Stimulated activated CD8-positive, alpha-beta memory T cell treated with anti-CD3 and anti-CD28 coated beads, Interleukin-15, amount 100 ng/mL, for 4 hours (primary cell): ENCODE measurements around the gene AMACR.

Experiments
- DNase-seq, 2 donors: peaks; one replicate each; pipeline ENCODE4 v3.0.0-alpha.2; 2020; ENCODE audit warnings: low read depth in 2 of 2

The AMACR gene

DNA sequence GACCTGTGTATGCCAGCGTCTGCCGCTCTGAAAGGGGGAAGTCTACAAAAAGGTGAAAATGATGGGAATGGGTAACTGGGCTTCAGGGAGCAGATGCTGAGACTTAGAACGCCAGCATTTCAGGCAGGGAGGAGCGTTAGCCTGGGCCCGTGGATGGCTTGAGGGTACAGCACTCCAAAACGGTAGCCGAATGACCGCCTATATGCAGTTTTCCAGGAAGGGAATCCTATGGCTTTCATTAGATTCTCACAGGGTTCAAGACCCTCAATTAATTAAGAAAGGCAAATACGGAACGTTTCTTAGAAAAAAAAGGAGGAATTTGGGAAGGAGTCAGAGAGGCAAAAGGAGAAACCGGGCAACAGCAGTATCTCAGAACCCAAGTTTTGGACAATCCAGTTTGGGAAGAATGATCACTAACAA, 639 bp downstream of the AMACR start:
- no peak for DNase-seq

DNA sequence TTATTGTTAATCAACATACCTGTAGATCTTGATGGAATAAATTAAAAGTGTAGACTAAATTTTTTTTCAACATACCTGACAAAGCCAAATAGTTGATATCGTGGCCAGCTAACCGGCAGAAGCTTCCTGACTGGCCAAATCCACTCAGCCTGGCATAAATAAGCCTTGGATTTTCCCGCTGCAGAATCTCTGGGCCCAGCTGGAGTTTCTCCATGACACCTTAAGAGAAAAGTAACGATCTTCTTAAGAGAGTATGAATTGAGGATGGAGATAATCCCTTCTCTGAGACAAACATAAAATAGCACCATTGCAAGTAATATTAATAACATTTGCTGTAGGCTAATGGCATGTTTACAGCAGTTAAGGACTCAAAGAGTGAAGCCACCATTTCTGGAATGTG, 2.2 kb downstream of the AMACR start:
- DNase-seq: no peak

DNA sequence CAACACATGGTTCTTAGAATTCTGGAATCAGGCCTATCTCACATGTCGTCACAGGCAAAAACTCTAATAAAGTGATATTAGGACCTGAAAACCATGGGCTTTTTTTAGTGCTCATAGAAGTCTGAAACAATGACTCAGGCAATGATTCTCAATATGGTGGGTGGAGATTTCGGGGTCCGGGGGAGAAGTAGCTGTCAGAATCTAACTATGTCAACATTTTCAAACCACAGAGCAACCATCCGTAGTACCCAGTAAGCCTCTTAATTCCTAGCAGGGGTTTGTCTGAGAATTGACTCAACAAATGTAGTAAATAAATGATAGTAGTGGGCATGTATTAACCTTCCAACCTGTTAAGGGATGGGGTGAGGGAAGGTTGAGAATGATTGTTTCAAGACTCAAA, 2.6 kb downstream of the AMACR start:
- no peak for DNase-seq

DNA sequence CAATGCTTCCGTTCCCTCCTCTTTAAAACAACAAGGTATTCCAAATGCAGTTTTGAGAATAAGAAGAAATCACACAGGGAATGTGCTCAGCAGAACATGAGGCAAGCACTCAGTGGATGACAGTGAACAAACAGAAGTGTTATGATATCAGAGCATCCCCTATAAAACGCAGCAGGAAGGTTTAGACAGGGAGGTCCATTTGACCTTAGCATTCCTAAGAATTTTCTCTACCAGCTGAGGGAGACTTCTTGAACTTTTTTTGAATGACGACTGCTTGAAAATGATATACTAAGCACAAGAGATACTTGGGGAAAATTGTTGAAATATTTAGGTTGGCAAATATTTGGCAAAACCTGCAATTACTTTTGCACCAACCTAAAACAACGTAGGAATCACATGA, 3.9 kb downstream of the AMACR start:
- DNase-seq: no peak

DNA sequence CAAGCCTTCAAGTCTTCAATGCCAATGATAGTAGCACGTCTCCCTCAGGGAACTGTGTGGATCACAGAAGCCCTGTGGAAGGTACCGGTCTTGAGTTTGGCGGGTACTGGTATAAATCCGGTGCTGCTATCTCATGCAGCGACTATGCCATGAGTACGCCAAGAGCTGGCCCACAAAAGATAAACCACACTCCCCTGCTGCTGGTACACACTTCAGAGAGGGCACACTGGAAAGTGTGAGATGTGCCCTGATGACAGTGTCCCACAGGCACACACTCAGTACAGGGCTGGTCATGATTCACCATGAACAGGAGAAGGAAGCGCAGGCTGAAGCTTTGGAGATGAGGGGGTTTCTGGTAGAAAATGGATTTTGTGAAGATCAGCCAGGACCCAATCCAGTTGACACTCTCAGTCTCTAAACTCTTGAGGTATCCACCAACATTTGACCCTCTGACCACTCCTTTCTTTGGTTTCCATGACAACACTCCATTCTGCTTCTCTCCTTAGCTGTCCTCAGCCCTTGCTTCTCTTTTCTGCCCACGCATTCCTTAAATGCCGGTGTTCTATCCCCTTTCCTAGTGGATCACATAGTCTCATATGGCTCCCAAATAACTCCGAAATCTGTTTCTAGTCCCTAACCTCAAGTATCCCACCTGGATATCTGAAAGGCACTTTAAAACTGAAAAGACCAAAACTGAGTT, 5.1 kb downstream of the AMACR start:
- no peak for DNase-seq

- DNase-seq: no peak
Measured at GRCh38 chr5:34001241-34001841, 6.5 kb downstream of the AMACR start.

DNA sequence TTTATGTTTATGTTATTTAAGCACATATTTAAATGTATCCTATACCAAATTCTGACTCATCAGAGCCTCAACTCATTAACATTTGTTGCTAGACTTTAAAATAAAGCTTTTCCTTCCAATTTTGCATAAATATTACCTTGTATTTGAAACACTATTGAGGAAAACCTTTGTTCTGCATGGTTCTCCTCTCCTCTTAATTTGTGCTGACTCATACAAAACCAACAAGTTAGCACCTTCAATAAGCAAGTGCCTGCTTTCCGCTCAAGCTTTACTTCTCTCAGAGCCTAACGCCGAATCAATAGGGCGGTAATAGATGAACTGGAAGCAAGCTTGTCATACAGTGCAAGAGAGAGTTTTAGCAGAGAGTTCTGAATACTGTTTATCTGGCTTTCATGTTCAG, 7.9 kb downstream of the AMACR start:
- no peak for DNase-seq

- DNase-seq: no peak
Measured at GRCh38 chr5:33997331-33997983, 10.4 kb downstream of the AMACR start.

DNA sequence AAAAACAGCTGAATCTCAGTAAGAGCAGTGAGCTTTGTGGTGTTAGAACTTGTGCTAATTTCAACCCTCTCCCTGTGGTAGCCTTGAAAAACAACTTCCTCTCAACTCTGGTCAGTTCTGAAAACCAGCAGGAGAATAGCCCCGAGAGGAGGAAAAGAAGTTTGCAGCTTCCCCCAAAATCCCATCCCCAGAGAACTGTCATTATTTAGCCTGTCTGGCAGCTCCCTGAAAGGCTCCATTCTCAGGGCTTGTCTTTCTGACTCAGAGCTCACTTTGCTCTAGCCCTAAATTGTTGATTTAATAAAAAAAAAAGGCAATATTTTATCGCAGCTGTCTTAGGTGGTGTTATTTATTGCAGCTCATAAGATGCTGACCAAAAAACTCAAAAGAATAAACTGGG, 12.0 kb downstream of the AMACR start:
- DNase-seq: no peak

GRCh38 chr5:33994845-33995244, 13.0 kb downstream of the AMACR start:
- DNase-seq: no peak

DNA sequence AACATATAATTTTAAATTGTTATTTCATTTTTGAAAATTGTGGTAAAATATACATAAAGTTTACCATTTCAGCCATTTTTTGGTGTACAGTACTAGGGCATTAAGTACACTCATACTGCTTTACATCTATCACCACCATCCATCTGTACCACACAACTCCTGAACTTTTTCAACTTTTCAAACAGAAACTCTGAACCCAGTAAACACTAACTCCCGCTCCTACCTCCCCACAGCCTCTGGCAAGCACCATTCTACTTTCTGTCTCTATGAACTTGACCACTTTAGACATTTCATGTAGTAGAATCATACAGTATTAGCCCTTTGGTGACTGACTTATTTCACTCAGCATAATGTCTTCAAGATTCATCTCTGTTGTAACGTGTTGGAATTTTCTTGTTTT, 15.0 kb downstream of the AMACR start:
- no peak for DNase-seq

GRCh38 chr5:33985447-33985846, 22.4 kb downstream of the AMACR start:
- no peak for DNase-seq

GRCh38 chr5:33984671-33985124, 23.2 kb downstream of the AMACR start, which contains the start of gene SLC45A2:
SLC45A2 (minus strand) TSS chr5:33984693; CDS start chr5:33984583, 110 bp downstream.
- no peak for DNase-seq

GRCh38 chr5:33984178-33984577, 23.7 kb downstream of the AMACR start:
- DNase-seq: no peak

DNA sequence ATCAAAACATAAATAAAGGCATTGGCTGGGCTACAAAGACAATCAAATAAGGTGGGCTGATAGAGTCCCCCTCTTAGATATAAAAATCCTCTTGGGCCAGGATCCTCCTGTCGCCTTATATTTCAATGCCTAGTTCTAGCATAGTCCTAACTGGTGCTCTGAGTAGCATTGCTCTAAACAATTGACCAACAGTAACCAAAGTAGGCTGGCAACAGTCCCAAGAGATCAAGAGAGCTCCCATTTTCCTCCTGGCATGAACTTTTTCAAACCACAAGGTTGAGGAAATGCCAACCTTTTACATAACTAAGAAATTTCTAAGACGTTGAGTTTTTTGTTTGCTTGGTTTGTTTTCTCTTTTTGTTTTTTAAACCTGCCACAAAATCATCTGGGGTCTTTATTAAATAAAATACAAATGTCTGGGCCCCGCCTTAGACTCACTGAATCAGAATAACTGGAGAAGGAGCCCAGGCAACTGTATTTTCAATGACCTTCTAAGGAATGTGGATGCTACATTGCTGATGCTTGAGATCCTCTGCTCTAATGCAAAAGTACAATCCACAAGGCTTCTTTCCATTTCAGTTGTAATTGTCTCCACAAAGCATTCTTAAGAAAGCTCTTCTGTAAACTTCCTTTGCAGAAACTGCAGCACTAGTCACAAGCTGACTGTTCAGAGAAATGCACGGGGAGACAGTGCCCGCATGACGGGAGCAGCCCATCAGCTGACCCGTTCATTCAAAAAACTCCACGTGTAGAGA, 26.3 kb downstream of the AMACR start:
- no peak for DNase-seq

- no peak for DNase-seq
Measured at GRCh38 chr5:33980030-33980429, 27.8 kb downstream of the AMACR start.

DNA sequence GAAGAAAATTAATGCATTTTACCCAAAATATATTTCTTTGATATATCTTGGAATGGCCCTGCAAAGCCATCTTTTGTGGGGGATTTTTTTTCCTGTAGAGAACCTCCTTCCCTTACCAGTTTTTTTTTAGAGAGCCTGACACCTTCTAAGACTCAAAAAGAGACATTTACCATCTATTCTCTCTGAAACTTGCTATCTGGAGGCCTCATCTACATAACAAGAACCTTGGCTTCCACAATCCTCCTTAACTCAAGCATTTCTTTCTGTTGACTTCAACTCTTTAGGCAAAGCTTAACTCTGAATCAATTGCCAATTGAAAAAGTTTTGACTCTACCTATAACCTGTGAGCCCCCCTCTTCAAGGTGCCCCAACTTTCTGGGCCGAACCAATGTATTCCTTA, 29.5 kb downstream of the AMACR start:
- no peak for DNase-seq

DNA sequence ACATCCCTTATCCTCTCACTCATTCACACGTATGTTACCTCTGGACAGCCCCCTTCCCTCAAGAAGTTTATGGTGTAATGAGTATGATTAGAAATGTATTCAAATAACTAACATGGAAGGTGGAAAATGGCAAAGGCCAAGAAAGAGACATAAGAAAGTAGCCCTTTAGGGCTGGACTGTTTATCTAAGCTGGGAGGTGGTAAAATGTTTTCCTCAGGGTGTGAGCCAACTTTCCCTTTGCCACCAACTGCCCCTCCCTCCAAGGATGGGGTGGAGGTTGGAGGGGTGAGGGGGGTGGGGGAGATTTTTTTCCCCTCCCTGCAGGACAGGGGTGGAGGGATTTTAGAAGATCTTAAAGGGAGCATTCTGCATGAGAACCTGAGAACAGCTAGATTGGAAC, 31.5 kb downstream of the AMACR start:
- no peak for DNase-seq

- DNase-seq: no peak
Measured at GRCh38 chr5:33975852-33976251, 32.0 kb downstream of the AMACR start.

DNA sequence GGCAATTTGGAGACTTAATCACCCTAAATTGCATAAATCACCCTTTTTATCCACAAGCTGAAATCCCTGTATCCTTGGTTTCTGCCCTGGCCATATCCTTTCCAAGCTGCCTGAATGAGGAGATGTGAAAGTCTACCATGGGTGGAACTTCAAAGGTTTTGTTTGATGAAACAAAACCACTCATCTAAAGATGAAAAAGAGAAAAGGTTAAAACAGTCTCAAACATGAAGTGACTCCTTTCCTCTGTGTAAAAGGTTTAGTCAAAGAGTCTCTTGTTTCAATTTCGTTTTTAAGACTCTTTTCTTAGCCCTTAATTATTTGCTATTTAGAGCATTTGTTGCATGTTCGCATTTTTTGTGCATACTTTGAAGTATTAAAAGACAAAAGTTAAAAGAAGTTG, 34.6 kb downstream of the AMACR start:
- DNase-seq: no peak

DNA sequence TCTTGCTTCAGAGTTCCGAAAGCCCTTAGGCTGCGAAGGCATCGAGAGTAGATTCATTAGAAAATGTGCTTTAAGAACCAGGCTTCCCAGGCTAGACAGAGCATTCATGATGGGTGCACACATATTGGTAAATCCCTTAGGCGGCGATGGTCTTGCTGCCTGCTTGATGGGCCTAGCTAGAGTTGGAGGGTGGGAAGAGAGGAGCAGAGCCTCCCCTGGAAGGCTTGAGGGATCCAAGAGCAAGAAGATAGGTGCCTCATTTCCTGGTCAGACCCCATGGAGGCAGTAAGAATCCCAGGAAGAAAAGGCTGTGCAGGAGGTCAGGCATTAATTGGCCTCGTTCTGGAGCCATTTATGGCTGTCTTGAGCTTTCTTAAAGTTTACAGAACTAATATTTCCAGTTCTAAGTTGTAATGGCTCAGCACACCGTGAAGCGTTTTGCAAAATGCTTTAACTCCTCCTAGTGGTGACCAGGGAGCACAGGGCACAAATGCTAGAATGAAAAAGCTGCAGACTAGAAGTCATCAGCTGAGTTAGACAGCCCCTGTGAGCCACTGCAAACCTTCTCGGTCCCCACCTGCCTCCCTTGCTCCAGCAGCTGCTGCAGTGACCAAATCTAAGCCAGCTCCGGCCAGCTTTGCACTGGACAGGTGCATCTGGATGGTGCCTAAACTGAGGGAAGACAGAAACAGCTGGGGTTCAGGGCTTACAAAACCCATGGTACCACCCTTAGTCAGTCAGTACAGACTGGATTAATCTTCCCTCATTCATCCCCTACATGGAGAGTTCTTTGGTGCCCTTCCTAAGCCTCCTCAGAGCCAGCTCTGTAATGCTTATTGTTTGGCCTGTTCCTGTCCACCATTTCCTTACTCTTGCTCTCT, 38.0 kb downstream of the AMACR start:
- no peak for DNase-seq
